SW480 (cell line): ENCODE measurements around the gene ZP1.

ENCODE experiments used
- DNase-seq: peaks from one replicate; pipeline ENCODE4 v3.0.0-alpha.2; 2016; ENCODE audit warnings: low spot score

The ZP1 gene

GRCh38 chr11:60859616-60860250, 7.6 kb upstream of the ZP1 start:
- no peak for DNase-seq

DNA sequence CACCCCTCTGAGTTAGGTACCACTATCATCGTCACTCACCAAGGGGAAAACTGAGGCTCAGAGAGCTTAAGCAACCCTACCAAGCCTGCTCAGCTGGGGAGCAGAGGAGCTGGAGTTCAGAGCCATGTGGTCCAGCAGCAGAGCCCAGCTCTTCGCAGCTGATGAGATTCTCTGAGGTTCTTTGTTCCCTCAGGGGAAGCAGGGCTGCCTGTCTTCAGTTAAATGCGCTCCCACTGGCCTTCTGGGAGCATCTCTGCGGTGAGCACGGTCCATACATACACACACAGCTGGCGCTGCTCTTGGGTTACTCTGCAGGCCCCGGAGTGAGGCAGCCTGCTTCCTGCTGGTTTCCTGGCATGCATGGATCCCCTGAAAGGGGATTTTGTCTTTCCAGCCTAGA, 6.4 kb upstream of the ZP1 start:
- no peak for DNase-seq

DNA sequence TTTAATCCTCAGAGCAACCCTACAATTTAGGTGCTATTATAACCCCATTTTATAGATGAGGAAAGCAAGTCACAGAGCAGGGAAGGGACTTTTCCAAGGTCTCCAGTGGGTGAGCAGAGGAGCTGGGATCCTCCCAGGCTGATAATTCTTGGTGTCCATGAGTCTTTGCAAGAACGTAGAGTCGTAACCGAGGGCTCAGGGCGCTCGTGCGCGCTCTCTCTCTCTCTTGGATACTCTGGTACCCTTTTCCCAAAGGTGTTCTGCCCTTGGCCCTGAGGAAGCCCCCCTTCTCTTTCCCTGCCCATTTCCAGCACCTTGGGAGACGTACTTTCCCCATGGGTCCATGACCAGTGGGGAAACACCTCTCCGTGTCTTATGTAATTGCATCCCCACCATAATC, 5.2 kb upstream of the ZP1 start:
- DNase-seq, result no peak

- no peak for DNase-seq
Measured at GRCh38 chr11:60863550-60864521, 3.5 kb upstream of the ZP1 start.

GRCh38 chr11:60864856-60865513, 2.4 kb upstream of the ZP1 start:
- no peak for DNase-seq

GRCh38 chr11:60867871-60868681, 734 bp downstream of the ZP1 start:
- no peak for DNase-seq

GRCh38 chr11:60868682-60869450, 1.5 kb downstream of the ZP1 start:
- no peak for DNase-seq

- DNase-seq, result no peak
Measured at GRCh38 chr11:60869451-60869825, 2.1 kb downstream of the ZP1 start.

GRCh38 chr11:60870276-60870675, 2.9 kb downstream of the ZP1 start:
- no peak for DNase-seq

GRCh38 chr11:60870733-60871377, 3.5 kb downstream of the ZP1 start:
- no peak for DNase-seq

- no peak for DNase-seq
Measured at GRCh38 chr11:60871378-60872061, 4.2 kb downstream of the ZP1 start.

GRCh38 chr11:60872124-60872960, 5.0 kb downstream of the ZP1 start:
- no peak for DNase-seq

DNA sequence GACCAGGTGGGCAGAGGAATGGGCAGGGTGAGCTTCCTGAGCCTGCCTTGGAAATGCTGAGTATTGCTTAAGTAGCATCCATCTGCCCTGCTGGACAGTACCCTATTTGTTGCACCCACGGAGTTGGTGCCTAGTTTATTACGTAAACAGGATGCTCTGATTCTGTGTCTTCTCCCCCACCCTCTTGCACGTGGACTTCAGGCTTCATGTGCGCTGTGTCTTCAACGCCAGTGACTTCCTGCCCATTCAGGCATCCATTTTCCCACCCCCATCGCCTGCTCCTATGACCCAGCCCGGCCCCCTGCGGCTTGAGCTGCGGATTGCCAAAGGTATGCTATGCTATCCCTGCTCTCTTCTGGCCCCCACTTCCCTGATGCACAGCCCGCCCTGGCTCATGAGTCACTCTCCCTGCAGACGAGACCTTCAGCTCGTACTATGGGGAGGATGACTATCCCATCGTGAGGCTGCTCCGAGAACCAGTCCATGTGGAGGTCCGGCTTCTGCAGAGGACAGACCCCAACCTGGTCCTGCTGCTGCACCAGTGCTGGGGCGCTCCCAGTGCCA, 5.7 kb downstream of the ZP1 start:
- peak; percentile 29 for DNase-seq

- DNase-seq, result no peak
Measured at GRCh38 chr11:60873533-60873932, 6.2 kb downstream of the ZP1 start.

- DNase-seq, result no peak
Measured at GRCh38 chr11:60874421-60875365, 7.4 kb downstream of the ZP1 start.

GRCh38 chr11:60875366-60876167, 8.2 kb downstream of the ZP1 start:
- DNase-seq, result no peak

GRCh38 chr11:60876168-60876485, 8.8 kb downstream of the ZP1 start:
- no peak for DNase-seq
